K562 (cell line): ENCODE data around the gene COPA.

Experiments
- ARID3A ChIP-seq: IDR thresholded peaks from 2 replicates; pipeline ENCODE4 v1.6.1; 2012; ENCODE audit warnings: low read depth, low read length, improper control_type of control experiment, borderline replicate concordance
- BRCA1 ChIP-seq, 2 experiments: fragments of 450-650 bp in 1 of 2; sonication (generic) in 1 of 2; formaldehyde crosslinking in 1 of 2; IDR thresholded peaks; 2 replicates each; pipeline versions ENCODE4 v1.5.0 to v1.6.1; 2017 to 2020; ENCODE audit warnings: mild to moderate bottlenecking in 1 of 2, missing genetic modification reagents in 1 of 2
- CTCF ChIP-seq, 3 experiments: IDR thresholded peaks in 2 of 3; conservative IDR thresholded peaks in 1 of 3; 2 replicates each; pipeline ENCODE4 v1.5.1; 2011 to 2012; ENCODE audit warnings: low read length in 3 of 3, mild to moderate bottlenecking in 3 of 3, control low read depth in 2 of 3, improper control_type of control experiment in 1 of 3, inconsistent platforms in 1 of 3, low read depth in 1 of 3, mixed read lengths in 1 of 3, moderate library complexity in 1 of 3; ENCODE audit not compliant: insufficient read depth in 2 of 3
- NCOA2 ChIP-seq, 2 experiments: fragments of 450-650 bp; IDR thresholded peaks; 2 replicates each; pipeline ENCODE4 v1.6.1; 2018; ENCODE audit warnings: mild to moderate bottlenecking in 2 of 2, moderate library complexity in 1 of 2; ENCODE audit not compliant: partially characterized antibody in 2 of 2
- SAFB2 ChIP-seq: fragments of 200-400 bp; formaldehyde crosslinking; IDR thresholded peaks from 2 replicates; pipeline ENCODE4 v1.6.1; 2018; ENCODE audit warnings: borderline replicate concordance, low read length, low read depth, moderate library complexity; ENCODE audit not compliant: severe bottlenecking
- TRIM28 ChIP-seq: fragments of 450-650 bp; IDR thresholded peaks from 2 replicates; pipeline ENCODE4 v1.6.1; 2017
- ZKSCAN1 ChIP-seq: fragments of 150-350 bp; IDR thresholded peaks from 2 replicates; pipeline ENCODE4 v1.6.1; 2016; ENCODE audit warnings: low read depth, low read length
- ZKSCAN8 ChIP-seq: fragments of 200-800 bp; sonication (Bioruptor generic); IDR thresholded peaks from 2 replicates; pipeline ENCODE4 v1.6.1; 2016; ENCODE audit warnings: missing genetic modification characterization, missing compliant biosample characterization
- ZNF121 ChIP-seq: sonication (generic); formaldehyde crosslinking; conservative IDR thresholded peaks from 2 replicates; pipeline ENCODE4 v1.8.0; 2022; ENCODE audit warnings: missing genetic modification reagents
- ZNF551 ChIP-seq: fragments of 250-450 bp; sonication (Bioruptor Pico); IDR thresholded peaks from 2 replicates; pipeline ENCODE4 v1.5.0; 2021; ENCODE audit warnings: mild to moderate bottlenecking, moderate library complexity

- no peak for TF ChIP-seq NCOA2 (IDR thresholded peaks at IDR 0.05; ENCODE audit: partially characterized antibody in 2 of 2)
- no peak for TF ChIP-seq ZKSCAN8 (CRISPR knock-in tag)
- TF ChIP-seq CTCF (IDR thresholded peaks at IDR 0.05 in 2 of 3, conservative IDR thresholded peaks at IDR 0.05 in 1 of 3; ENCODE audit: insufficient read depth in 2 of 3, low read depth in 1 of 3, low read length in 3 of 3): no peak
- no peak for TF ChIP-seq ARID3A
- TF ChIP-seq BRCA1 (IDR thresholded peaks at IDR 0.05): no peak
- no peak for TF ChIP-seq BRCA1 (CRISPR knock-in tag; IDR thresholded peaks at IDR 0.05)
- no peak for TF ChIP-seq ZNF121
- TF ChIP-seq SAFB2: no peak
- no peak for TF ChIP-seq TRIM28
- TF ChIP-seq ZNF551 (CRISPR knock-in tag): no peak
- no peak for TF ChIP-seq ZKSCAN1
Observed at GRCh38 chr1:160325252-160325651, 17.8 kb downstream of the COPA start.
